H54 (cell line): Measurements from ENCODE around the gene NUDT4.
A peak's percentile ranks its signal among the peaks of the same experiment; 100 is the strongest.
"Not testable (repeated sequence)": the region's sequence is repeated elsewhere in the genome, so short reads cannot be mapped to it uniquely, and the experiment has no call there.

Experiments used
- DNase-seq: peaks from one replicate; pipeline ENCODE4 v3.0.0; 2011; ENCODE audit warnings: low spot score, mixed read lengths; ENCODE audit not compliant: insufficient read length
- FAIRE-seq: peaks from 3 replicates; lab custom pipeline; 2011; peaks lifted over from hg19 to GRCh38; lab: Jason Lieb, UNC
- POLR2A ChIP-seq: IDR thresholded peaks from 2 replicates; pipeline ENCODE4 v1.6.1; 2011; ENCODE audit warnings: low read depth, mild to moderate bottlenecking, low read length

NUDT4 gene

GRCh38 chr12:93417967-93418480 is 40.3 kb downstream of the NUDT4 start:
- DNase-seq (no peak), FAIRE-seq (no peak)
- no peak for TF ChIP-seq POLR2A

- no peak for DNase-seq
- TF ChIP-seq POLR2A, result no peak
- peak; percentile 86 for FAIRE-seq
These were observed 41.8 kb downstream of the NUDT4 start for GRCh38 chr12:93419388-93420034.

- FAIRE-seq, result peak; percentile 48
These were observed 44.3 kb downstream of the NUDT4 start for GRCh38 chr12:93422050-93422449.

GRCh38 chr12:93425736-93426411 is 48.1 kb downstream of the NUDT4 start:
- TF ChIP-seq POLR2A, result no peak
- FAIRE-seq (no peak), DNase-seq (no peak)

More at GRCh38 chr12:93422050-93422449, 44.3 kb downstream of the NUDT4 start:
- no peak for TF ChIP-seq POLR2A
- DNase-seq, result no peak

- no peak for FAIRE-seq
- TF ChIP-seq POLR2A, result no peak
These were observed 48.7 kb downstream of the NUDT4 start for GRCh38 chr12:93426412-93426805.

GRCh38 chr12:93427779-93428564 is 50.2 kb downstream of the NUDT4 start:
- FAIRE-seq, result peak; percentile 11
- TF ChIP-seq POLR2A, result no peak
- DNase-seq, result no peak

More at GRCh38 chr12:93426412-93426805, 48.7 kb downstream of the NUDT4 start:
- DNase-seq, result no peak

- no peak for TF ChIP-seq POLR2A
- DNase-seq (no peak), FAIRE-seq (no peak)
These were observed 51.7 kb downstream of the NUDT4 start for GRCh38 chr12:93429448-93429847.

- DNase-seq, result no peak
- FAIRE-seq, result no peak
- no peak for TF ChIP-seq POLR2A
These were observed 52.1 kb downstream of the NUDT4 start for GRCh38 chr12:93429852-93430251.

GRCh38 chr12:93430280-93430679 is 52.6 kb downstream of the NUDT4 start:
- FAIRE-seq (no peak), DNase-seq (no peak)
- no peak for TF ChIP-seq POLR2A

GRCh38 chr12:93432031-93432430 is 54.3 kb downstream of the NUDT4 start:
- FAIRE-seq, DNase-seq: not testable (repeated sequence)

- no peak for TF ChIP-seq POLR2A
- DNase-seq (no peak), FAIRE-seq (peak; percentile 27)
These were observed 56.6 kb downstream of the NUDT4 start for GRCh38 chr12:93434256-93434865.

- TF ChIP-seq POLR2A, result no peak
- DNase-seq (no peak), FAIRE-seq (no peak)
These were observed 60.7 kb downstream of the NUDT4 start for GRCh38 chr12:93438266-93439050.
